ENCODE data around the gene ECEL1.
"Not testable (repeated sequence)": the region's sequence is repeated elsewhere in the genome, so short reads cannot be mapped to it uniquely, and the experiment has no call there.

ECEL1 gene

GRCh38 chr2:232464544-232464885 lies 23.1 kb downstream of the ECEL1 start:
- in situ Hi-C loops (cut with MboI; ENCODE audit: low sequenced_read_pairs): no loop called here

GRCh38 chr2:232463701-232464543 lies 23.7 kb downstream of the ECEL1 start:
- in situ Hi-C loops (cut with MboI; ENCODE audit: low sequenced_read_pairs): no loop called here

GRCh38 chr2:232460171-232460570 lies 27.5 kb downstream of the ECEL1 start:
- in situ Hi-C loops (cut with MboI; ENCODE audit: low sequenced_read_pairs): no loop called here

GRCh38 chr2:232459419-232460035 lies 28.1 kb downstream of the ECEL1 start:
- in situ Hi-C loops (cut with MboI; ENCODE audit: low sequenced_read_pairs): no loop called here

GRCh38 chr2:232458661-232459418 lies 28.8 kb downstream of the ECEL1 start:
- in situ Hi-C loops (cut with MboI; ENCODE audit: low sequenced_read_pairs): no loop called here

GRCh38 chr2:232458051-232458660 lies 29.5 kb downstream of the ECEL1 start:
- in situ Hi-C loops (cut with MboI; ENCODE audit: low sequenced_read_pairs): no loop called here

- in situ Hi-C loops (cut with MboI; ENCODE audit: low sequenced_read_pairs): no loop called here
Observed at GRCh38 chr2:232457121-232458011, 30.3 kb downstream of the ECEL1 start.

- in situ Hi-C loops (cut with MboI; ENCODE audit: low sequenced_read_pairs): no loop called here
Observed at GRCh38 chr2:232456296-232457120, 31.1 kb downstream of the ECEL1 start.

- in situ Hi-C loops (cut with MboI; ENCODE audit: low sequenced_read_pairs): no loop called here
Observed at GRCh38 chr2:232455426-232456255, 32.0 kb downstream of the ECEL1 start, which contains the start of gene ALPI. ALPI (plus strand) TSS chr2:232456153; CDS start chr2:232456200, 47 bp downstream.

GRCh38 chr2:232454630-232455029 lies 33.0 kb downstream of the ECEL1 start:
- in situ Hi-C loops (cut with MboI; ENCODE audit: low sequenced_read_pairs): no loop called here

- in situ Hi-C loops (cut with MboI; ENCODE audit: low sequenced_read_pairs): not testable (repeated sequence)
Observed at GRCh38 chr2:232451645-232452044, 36.0 kb downstream of the ECEL1 start.

GRCh38 chr2:232449964-232450363 lies 37.7 kb downstream of the ECEL1 start:
- in situ Hi-C loops (cut with MboI; ENCODE audit: low sequenced_read_pairs): loop anchor here (25.0 kb wide), 1 partner anchor 538 kb away; no protein-coding TSS in a partner anchor

GRCh38 chr2:232448304-232448690 lies 39.3 kb downstream of the ECEL1 start:
- in situ Hi-C loops (cut with MboI; ENCODE audit: low sequenced_read_pairs): loop anchor here (25.0 kb wide), 1 partner anchor 536 kb away; no protein-coding TSS in a partner anchor

- in situ Hi-C loops (cut with MboI; ENCODE audit: low sequenced_read_pairs): loop anchor here (25.0 kb wide), 1 partner anchor 535 kb away; no protein-coding TSS in a partner anchor
Observed at GRCh38 chr2:232447638-232448303, 39.9 kb downstream of the ECEL1 start.

GRCh38 chr2:232447091-232447620 lies 40.5 kb downstream of the ECEL1 start:
- in situ Hi-C loops (cut with MboI; ENCODE audit: low sequenced_read_pairs): loop anchor here (25.0 kb wide), 1 partner anchor 535 kb away; no protein-coding TSS in a partner anchor

- in situ Hi-C loops (cut with MboI; ENCODE audit: low sequenced_read_pairs): loop anchor here (25.0 kb wide), 1 partner anchor 534 kb away; no protein-coding TSS in a partner anchor
Observed at GRCh38 chr2:232446266-232446777, 41.3 kb downstream of the ECEL1 start.

Data from HL-60/S4 treated with retinoic acid at 250 ng/mL for 4 days and 3 days (cell line).